A549 treated with AZD9567 at 1 μM for 4 hours (cell line): ENCODE results near the gene ZNF480. TPM values are rescaled to one million over a fixed set of nuclear protein-coding genes. Genes with fewer than 3 reads are reported as not detected.

Source experiments
- total RNA-seq: library from RNA; stranded (reverse); fragments of 200-300 nt; extraction: Qiagen RNA extraction; gene quantifications from 5 replicates; pipeline ENCODE4 v1.2.3, GENCODE V29; 2022; ENCODE audit not compliant: insufficient read depth

The ZNF480 gene
- total RNA-seq, result 9.9 to 18.1 TPM (median 17.2 TPM) in 5 replicates

GRCh38 chr19:52296773-52297600, at the start of gene ZNF480:
TSS of gene ZNF480 (plus strand) at chr19:52297169. CDS start at chr19:52300413, 3,244 bp downstream.

GRCh38 chr19:52269338-52270261, 27.4 kb upstream of the ZNF480 start, which contains the start of gene ZNF766:
TSS of gene ZNF766 (plus strand) at chr19:52269587. CDS start at chr19:52269614, 27 bp downstream.

GRCh38 chr19:52336117-52336790, 39.3 kb downstream of the ZNF480 start, which contains the start of gene ZNF610:
TSS of gene ZNF610 (plus strand) at chr19:52336243. CDS start at chr19:52349173, 12,930 bp downstream.

GRCh38 chr19:52369559-52370340, 72.8 kb downstream of the ZNF480 start, which contains the start of gene ZNF880:
TSS of gene ZNF880 (plus strand) at chr19:52369923. CDS start at chr19:52369966, 43 bp downstream.

Other genes with a start within 250 kb of the ZNF480 start
- gene ZNF432, start 248.3 kb upstream of the ZNF480 start, total RNA-seq, result 1.4 to 1.9 TPM (median 1.7 TPM) in 4 of 5 replicates, not detected in the other
- 1.5 to 3.1 TPM (median 1.9 TPM) in 5 replicates for gene ZNF841, start 201.4 kb upstream of the ZNF480 start, total RNA-seq
- gene ZNF616, start 157.2 kb upstream of the ZNF480 start, total RNA-seq, result 0.52 to 4.3 TPM (median 0.91 TPM) in 5 replicates
- gene ZNF836, start 125.5 kb upstream of the ZNF480 start, total RNA-seq, result 0.53 to 1.1 TPM (median 0.69 TPM) in 5 replicates
- 268 to 309 TPM (median 304 TPM) in 5 replicates for gene PPP2R1A, start 107.1 kb upstream of the ZNF480 start, total RNA-seq
- 6.9 to 9.6 TPM (median 8.5 TPM) in 5 replicates for gene ZNF766, start 27.6 kb upstream of the ZNF480 start, total RNA-seq
- gene ZNF610, start 39.1 kb downstream of the ZNF480 start, total RNA-seq, result 0.12 TPM in 1 of 5 replicates, not detected in the others
- 0.53 to 1.2 TPM (median 0.97 TPM) in 4 of 5 replicates, not detected in the other for gene ZNF880, start 72.8 kb downstream of the ZNF480 start, total RNA-seq
- 0.10 to 0.30 TPM (median 0.26 TPM) in 3 of 5 replicates, not detected in the others for gene ZNF528, start 100.7 kb downstream of the ZNF480 start, total RNA-seq
- not detected in 5 replicates for gene ZNF534, start 132.0 kb downstream of the ZNF480 start, total RNA-seq
- gene ZNF578, start 156.4 kb downstream of the ZNF480 start, total RNA-seq, result not detected in 5 replicates
- gene ZNF808, start 230.5 kb downstream of the ZNF480 start, total RNA-seq, result 0.01 to 0.17 TPM (median 0.07 TPM) in 4 of 5 replicates, not detected in the other